Measurements from ENCODE around the gene GLB1L2. TPM values are rescaled to one million over a fixed set of nuclear protein-coding genes. Genes with fewer than 3 reads are reported as not detected.

Gene GLB1L2
- total and polyA plus RNA-seq, 2 of the 13 experiments (the other 11 are each of a cell fraction or from before 2014, with no cell fraction given): 0.59 to 0.69 TPM

DNA sequence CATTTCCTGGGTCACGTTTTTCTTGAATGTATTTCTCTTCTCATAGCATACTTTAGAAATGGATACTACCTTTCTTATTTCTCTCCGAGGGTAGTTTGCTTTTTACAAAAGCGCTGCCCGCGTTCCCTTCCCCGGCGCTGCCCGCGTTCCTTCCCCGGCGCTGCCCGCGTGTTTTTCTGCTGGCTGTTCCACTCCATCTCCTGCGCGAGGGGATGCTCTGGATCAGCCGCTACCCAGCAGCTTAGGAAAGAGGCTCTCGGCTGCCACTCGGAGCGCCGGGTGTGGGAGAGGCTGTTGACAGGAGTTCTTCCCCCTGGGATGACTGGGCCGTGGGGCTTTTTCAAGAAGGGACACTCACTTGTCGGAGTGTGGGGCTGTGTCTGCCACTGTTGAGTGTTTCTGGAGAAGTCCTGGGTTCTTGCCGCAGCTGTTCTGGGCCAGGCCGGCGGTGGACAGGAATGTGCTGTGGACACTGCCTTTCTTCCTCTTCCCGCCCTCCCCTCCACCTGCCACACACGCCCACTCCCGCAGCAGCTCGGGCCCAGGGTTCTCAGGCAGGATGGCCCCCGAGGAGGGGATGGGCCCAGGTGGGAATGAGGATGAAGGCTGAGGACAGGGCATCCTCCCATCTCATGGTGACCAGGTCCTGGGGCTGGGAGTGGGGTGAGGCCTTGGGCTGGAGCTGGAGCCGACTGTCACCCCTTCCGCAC lies 30.6 kb downstream of the GLB1L2 start:
- CTCF ChIA-PET (ENCODE audit: low intra/inter-chr PET ratio, low total read pairs): no interaction called here
- H3K9ac ChIP-seq (ENCODE audit: insufficient read depth, low read depth, low read length): no peak overlapping the region
- no peak overlapping the region for H3K4me3 ChIP-seq (replicated peaks in 1 of 3; ENCODE audit: insufficient read depth in 1 of 3, low read depth in 2 of 3, low read length in 3 of 3)
- H3K79me2 ChIP-seq (ENCODE audit: insufficient read depth, low read length): no peaks in the 10 kb centered on the region
- no peak for TF ChIP-seq ZNF784 (CRISPR knock-in tag; IDR thresholded peaks at IDR 0.05; ENCODE audit: borderline replicate concordance)
- intact Hi-C loops (cut with micrococcal nuclease; ENCODE audit: unreplicated experiment): no loop called here
- FAIRE-seq (no peak), ATAC-seq (no peak), DNase-seq (ENCODE audit: low spot score) (no peak)
- no peaks in the 10 kb centered on the region for H3K36me3 ChIP-seq (replicated peaks in 1 of 2; ENCODE audit: control insufficient read depth in 1 of 2, insufficient read depth in 2 of 2, low read length in 2 of 2)
- no peaks in the 10 kb centered on the region for H4K20me1 ChIP-seq (ENCODE audit: insufficient read depth, low read length)
- H3K4me2 ChIP-seq (ENCODE audit: low read depth, low read length): no peak overlapping the region
- no TSS peak for BruUV-seq (replicated peaks)
- 38% methylated on average over 25 of the region's 32 CpGs for WGBS (ENCODE audit: low lambda C conversion rate)
- H3K27me3 ChIP-seq (ENCODE audit: control insufficient read depth in 1 of 2, insufficient read depth in 2 of 2, low read length in 2 of 2): peaks cover 13 to 53% of the 10 kb centered on the region in 2 experiments
- H2AFZ ChIP-seq (ENCODE audit: low read length): no peak overlapping the region
- no peak overlapping the region for H3K27ac ChIP-seq (ENCODE audit: extremely low read length, insufficient read depth, low read length)
- in situ Hi-C loops (cut with HindIII; ENCODE audit: extremely low pct_ligation_motif_present, low pct_unique_long_range_greater_than_20kb): loop anchor here (5.0 to 10.0 kb wide), 2 partner anchors 212 to 365 kb away; no protein-coding TSS in a partner anchor
- H3K9me3 ChIP-seq (ENCODE audit: low read length): no peaks in the 10 kb centered on the region
- POLR2A ChIA-PET: no interaction called here
- peaks cover 6% of the 10 kb centered on the region for H3K4me1 ChIP-seq (ENCODE audit: insufficient read depth, low read length)

DNA sequence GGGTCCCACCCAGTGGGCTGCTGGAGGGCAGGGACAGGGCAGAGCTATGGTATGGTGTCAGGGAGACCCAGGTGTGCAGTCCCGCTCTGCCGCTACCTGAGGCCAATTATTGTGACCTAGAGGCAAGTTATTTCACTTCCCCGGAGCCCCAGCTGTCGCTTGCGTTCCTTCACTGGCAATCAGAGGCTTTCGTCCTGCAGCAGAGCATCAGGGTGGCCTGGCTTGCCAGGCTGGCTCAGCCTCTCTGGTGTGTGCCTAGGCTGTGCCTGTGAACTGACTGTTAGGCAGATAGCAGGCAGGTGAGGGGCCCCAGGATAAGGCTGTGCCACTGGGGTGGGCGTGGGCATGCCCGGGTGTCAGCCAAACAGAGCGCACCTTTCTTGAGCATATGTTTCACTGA lies 31.4 kb downstream of the GLB1L2 start:
- FAIRE-seq: no peak
- intact Hi-C loops (cut with micrococcal nuclease; ENCODE audit: unreplicated experiment): no loop called here
- ATAC-seq: no peak
- no peak overlapping the region for H3K4me3 ChIP-seq (replicated peaks in 1 of 3; ENCODE audit: insufficient read depth in 1 of 3, low read depth in 2 of 3, low read length in 3 of 3)
- H3K9ac ChIP-seq (ENCODE audit: insufficient read depth, low read depth, low read length): no peak overlapping the region
- 11% methylated on average over 3 of the region's 9 CpGs for WGBS (ENCODE audit: low lambda C conversion rate)
- ChIA-PET POLR2A (no interaction called here), CTCF (ENCODE audit: low intra/inter-chr PET ratio, low total read pairs) (no interaction called here)
- no peaks in the 10 kb centered on the region for H3K36me3 ChIP-seq (replicated peaks in 1 of 2; ENCODE audit: control insufficient read depth in 1 of 2, insufficient read depth in 2 of 2, low read length in 2 of 2)
- BruUV-seq (replicated peaks): no TSS peak
- no peaks in the 10 kb centered on the region for H3K79me2 ChIP-seq (ENCODE audit: insufficient read depth, low read length)
- peaks cover 6% of the 10 kb centered on the region for H3K4me1 ChIP-seq (ENCODE audit: insufficient read depth, low read length)
- in situ Hi-C loops (cut with HindIII; ENCODE audit: extremely low pct_ligation_motif_present, low pct_unique_long_range_greater_than_20kb): loop anchor here (5.0 to 10.0 kb wide), 2 partner anchors 212 to 364 kb away; no protein-coding TSS in a partner anchor
- TF ChIP-seq RAD51 (IDR thresholded peaks at IDR 0.05; ENCODE audit: borderline replicate concordance) (no peak), PCBP1 (IDR thresholded peaks at IDR 0.05; ENCODE audit: borderline replicate concordance, low read depth, low read length) (no peak), SAP130 (CRISPR knock-in tag; IDR thresholded peaks at IDR 0.05; ENCODE audit: low read depth) (no peak)
- TF ChIP-seq, protein P1, sequence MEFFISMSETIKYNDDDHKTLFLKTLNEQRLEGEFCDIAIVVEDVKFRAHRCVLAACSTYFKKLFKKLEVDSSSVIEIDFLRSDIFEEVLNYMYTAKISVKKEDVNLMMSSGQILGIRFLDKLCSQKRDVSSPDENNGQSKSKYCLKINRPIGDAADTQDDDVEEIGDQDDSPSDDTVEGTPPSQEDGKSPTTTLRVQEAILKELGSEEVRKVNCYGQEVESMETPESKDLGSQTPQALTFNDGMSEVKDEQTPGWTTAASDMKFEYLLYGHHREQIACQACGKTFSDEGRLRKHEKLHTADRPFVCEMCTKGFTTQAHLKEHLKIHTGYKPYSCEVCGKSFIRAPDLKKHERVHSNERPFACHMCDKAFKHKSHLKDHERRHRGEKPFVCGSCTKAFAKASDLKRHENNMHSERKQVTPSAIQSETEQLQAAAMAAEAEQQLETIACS (CRISPR knock-in tag; IDR thresholded peaks at IDR 0.05): no peak
- no peak overlapping the region for H3K27ac ChIP-seq (ENCODE audit: extremely low read length, insufficient read depth, low read length)
- H3K9me3 ChIP-seq (ENCODE audit: low read length): no peaks in the 10 kb centered on the region
- no peak for DNase-seq (ENCODE audit: low spot score)
- H3K27me3 ChIP-seq (ENCODE audit: control insufficient read depth in 1 of 2, insufficient read depth in 2 of 2, low read length in 2 of 2): peaks cover 12 to 45% of the 10 kb centered on the region in 2 experiments
- no peak overlapping the region for H3K4me2 ChIP-seq (ENCODE audit: low read depth, low read length)
- no peaks in the 10 kb centered on the region for H4K20me1 ChIP-seq (ENCODE audit: insufficient read depth, low read length)
- no peak overlapping the region for H2AFZ ChIP-seq (ENCODE audit: low read length)
